Natural killer cell (primary cell): ENCODE data around the gene ARHGEF12. TPM values are rescaled to one million over a fixed set of nuclear protein-coding genes. Genes with fewer than 3 reads are reported as not detected.

ENCODE experiments used
- ATAC-seq, 3 donors: fragments of 150-1000 bp in 2 of 3; fragments of 200-7000 bp in 1 of 3; cut with Tn5 transposase; 1 replicate in 1 of 3; 2 replicates in 2 of 3; pipeline ENCODE4 v1.10.0; 2021; ENCODE audit warnings: mild to moderate bottlenecking in 2 of 3, moderate library complexity in 2 of 3
- DNase-seq, 2 donors: peaks; one replicate each; pipeline versions ENCODE4 v3.0.0 to v3.0.0-alpha.2; 2013 to 2021; ENCODE audit warnings: mixed read lengths in 1 of 2
- H3K27ac ChIP-seq: one replicate; pipeline ENCODE4 v1.5.1; 2013; ENCODE audit warnings: mild to moderate bottlenecking, low read length
- H3K27me3 ChIP-seq: one replicate; pipeline ENCODE4 v1.6.1; 2013; ENCODE audit warnings: low read length; ENCODE audit not compliant: control insufficient read depth, insufficient read depth
- H3K36me3 ChIP-seq: one replicate; pipeline ENCODE4 v1.6.1; 2013; ENCODE audit warnings: low read length; ENCODE audit not compliant: control insufficient read depth, insufficient read depth
- H3K4me1 ChIP-seq: one replicate; pipeline ENCODE4 v1.6.1; 2013; ENCODE audit warnings: low read length; ENCODE audit not compliant: control insufficient read depth, insufficient read depth
- H3K4me3 ChIP-seq: one replicate; pipeline ENCODE4 v1.5.1; 2013; ENCODE audit warnings: low read length
- H3K9me3 ChIP-seq: one replicate; pipeline ENCODE4 v1.6.1; 2013; ENCODE audit warnings: low read length; ENCODE audit not compliant: control insufficient read depth, insufficient read depth
- H3K27ac Mint-ChIP-seq, 2 donors: one replicate each; pipeline ENCODE4 v1.8.0; 2022; ENCODE audit warnings: mild to moderate bottlenecking in 2 of 2, mixed read lengths in 2 of 2, moderate library complexity in 1 of 2
- H3K27me3 Mint-ChIP-seq, 2 donors: one replicate each; pipeline ENCODE4 v1.8.0; 2022; ENCODE audit warnings: low read depth in 2 of 2, mixed read lengths in 2 of 2
- H3K36me3 Mint-ChIP-seq: one replicate; pipeline ENCODE4 v1.8.0; 2022; ENCODE audit warnings: mixed read lengths
- H3K4me1 Mint-ChIP-seq, 2 donors: one replicate each; pipeline ENCODE4 v1.8.0; 2022; ENCODE audit warnings: mixed read lengths in 2 of 2
- H3K4me3 Mint-ChIP-seq: one replicate; pipeline ENCODE4 v1.8.0; 2022; ENCODE audit warnings: mild to moderate bottlenecking, moderate library complexity, mixed read lengths
- H3K9me3 Mint-ChIP-seq, 2 donors: one replicate each; pipeline ENCODE4 v1.8.0; 2022; ENCODE audit warnings: mixed read lengths in 2 of 2
- WGBS: methylation state at CpG from one replicate; pipeline ENCODE4 v1.1.7; 2013; ENCODE audit warnings: missing lambda C conversion rate; ENCODE audit not compliant: insufficient coverage; 5-methylcytosine and 5-hydroxymethylcytosine counted together
- intact Hi-C: fragments of 100-400 bp; cut with micrococcal nuclease; formaldehyde crosslinking; loops from one replicate; pipeline ENCODE4 v1.14.2; 2022
- total RNA-seq, 4 donors: library from RNA; stranded (reverse); fragments of 120-200 nt in 1 of 4; gene quantifications; one replicate each; pipeline versions ENCODE4 v1.2.3 to v1.2.4, GENCODE V29; 2013 to 2022
- TF ChIP-seq, protein P1 (sequence below): fragments of 200-600 bp; IDR thresholded peaks from one replicate; pipeline ENCODE4 v1.8.0; 2022; ENCODE audit warnings: antibody characterized with exemption

The ARHGEF12 gene, protein sequence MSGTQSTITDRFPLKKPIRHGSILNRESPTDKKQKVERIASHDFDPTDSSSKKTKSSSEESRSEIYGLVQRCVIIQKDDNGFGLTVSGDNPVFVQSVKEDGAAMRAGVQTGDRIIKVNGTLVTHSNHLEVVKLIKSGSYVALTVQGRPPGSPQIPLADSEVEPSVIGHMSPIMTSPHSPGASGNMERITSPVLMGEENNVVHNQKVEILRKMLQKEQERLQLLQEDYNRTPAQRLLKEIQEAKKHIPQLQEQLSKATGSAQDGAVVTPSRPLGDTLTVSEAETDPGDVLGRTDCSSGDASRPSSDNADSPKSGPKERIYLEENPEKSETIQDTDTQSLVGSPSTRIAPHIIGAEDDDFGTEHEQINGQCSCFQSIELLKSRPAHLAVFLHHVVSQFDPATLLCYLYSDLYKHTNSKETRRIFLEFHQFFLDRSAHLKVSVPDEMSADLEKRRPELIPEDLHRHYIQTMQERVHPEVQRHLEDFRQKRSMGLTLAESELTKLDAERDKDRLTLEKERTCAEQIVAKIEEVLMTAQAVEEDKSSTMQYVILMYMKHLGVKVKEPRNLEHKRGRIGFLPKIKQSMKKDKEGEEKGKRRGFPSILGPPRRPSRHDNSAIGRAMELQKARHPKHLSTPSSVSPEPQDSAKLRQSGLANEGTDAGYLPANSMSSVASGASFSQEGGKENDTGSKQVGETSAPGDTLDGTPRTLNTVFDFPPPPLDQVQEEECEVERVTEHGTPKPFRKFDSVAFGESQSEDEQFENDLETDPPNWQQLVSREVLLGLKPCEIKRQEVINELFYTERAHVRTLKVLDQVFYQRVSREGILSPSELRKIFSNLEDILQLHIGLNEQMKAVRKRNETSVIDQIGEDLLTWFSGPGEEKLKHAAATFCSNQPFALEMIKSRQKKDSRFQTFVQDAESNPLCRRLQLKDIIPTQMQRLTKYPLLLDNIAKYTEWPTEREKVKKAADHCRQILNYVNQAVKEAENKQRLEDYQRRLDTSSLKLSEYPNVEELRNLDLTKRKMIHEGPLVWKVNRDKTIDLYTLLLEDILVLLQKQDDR (N-terminal part only)
- total RNA-seq, result 10 to 100 TPM; 38.4 to 52.3 (median 42.1) TPM
- 47.9 TPM for total RNA-seq (2013)

DNA sequence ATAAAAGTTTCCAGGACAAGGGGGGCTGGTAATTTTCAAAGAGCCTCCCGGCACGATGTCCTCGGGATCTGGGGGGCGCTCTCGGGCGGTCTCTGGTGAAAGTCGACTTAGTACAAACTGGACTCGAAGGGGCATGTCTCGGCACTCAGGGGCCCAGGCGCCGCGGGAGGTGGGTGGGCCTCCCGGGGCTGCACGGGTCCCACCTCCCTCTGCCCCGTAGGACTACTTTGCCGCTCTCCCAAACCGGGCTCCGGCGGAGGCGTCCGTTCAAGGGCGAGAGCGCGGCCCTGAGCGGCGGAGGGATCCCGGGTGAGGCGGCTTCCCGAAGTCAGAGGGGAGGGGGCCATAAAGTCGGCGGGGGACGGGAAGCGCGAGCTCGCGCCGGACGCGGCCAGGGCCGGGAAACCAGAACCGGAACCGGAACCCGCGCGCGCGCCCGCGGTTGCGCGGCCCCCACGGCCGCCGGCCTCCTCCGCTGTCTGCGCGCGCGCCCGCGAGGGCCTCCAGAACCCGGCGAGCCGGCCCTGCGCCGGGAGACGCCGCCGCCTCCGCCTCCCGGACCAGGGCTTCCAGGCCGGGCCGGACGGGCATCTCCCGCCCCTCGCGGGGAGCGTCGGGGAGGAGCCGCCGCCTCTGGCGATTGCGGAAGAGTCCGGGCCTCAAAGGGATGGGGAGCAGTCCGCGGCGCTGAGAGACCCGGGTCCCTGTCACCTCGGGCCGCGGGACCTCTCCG, at the start of gene ARHGEF12:
ARHGEF12 (plus strand) TSS at position 506 of the 733 bp plus-strand sequence. CDS start 831 bp downstream, outside the sequence.
- intact Hi-C loops, result loop anchor here (2.0 to 5.0 kb wide), 3 partner anchors 131 to 859 kb away; no protein-coding TSS in a partner anchor
- Histone ChIP-seq H3K9me3 (no peaks in the 10 kb centered on the region), H3K27me3 (peaks cover 27% of the 10 kb centered on the region), H3K4me1 (peaks cover 19% of the 10 kb centered on the region), H3K4me3 (peak within 1 kb of the TSS; percentile 78), H3K27ac (peak within 1 kb of the TSS; percentile 38), H3K36me3 (no peaks in the 10 kb centered on the region)
- Mint-ChIP-seq H3K36me3 (peaks cover 9% of the 10 kb centered on the region), H3K9me3 (no peaks in the 10 kb centered on the region), H3K4me1 (peaks cover 42 to 43% of the 10 kb centered on the region in 2 donors), H3K27me3 (peaks cover 32 to 61% of the 10 kb centered on the region in 2 donors), H3K4me3 (peak within 1 kb of the TSS; percentile 96), H3K27ac (peak within 1 kb of the TSS; percentile 80 to 84)
- ATAC-seq (peak; percentile 64 to 83 (median 77)), DNase-seq (peak; percentile 75 to 86)
- under 1% methylated on average over 92 of the region's 92 CpGs for WGBS
- TF ChIP-seq, protein P1, sequence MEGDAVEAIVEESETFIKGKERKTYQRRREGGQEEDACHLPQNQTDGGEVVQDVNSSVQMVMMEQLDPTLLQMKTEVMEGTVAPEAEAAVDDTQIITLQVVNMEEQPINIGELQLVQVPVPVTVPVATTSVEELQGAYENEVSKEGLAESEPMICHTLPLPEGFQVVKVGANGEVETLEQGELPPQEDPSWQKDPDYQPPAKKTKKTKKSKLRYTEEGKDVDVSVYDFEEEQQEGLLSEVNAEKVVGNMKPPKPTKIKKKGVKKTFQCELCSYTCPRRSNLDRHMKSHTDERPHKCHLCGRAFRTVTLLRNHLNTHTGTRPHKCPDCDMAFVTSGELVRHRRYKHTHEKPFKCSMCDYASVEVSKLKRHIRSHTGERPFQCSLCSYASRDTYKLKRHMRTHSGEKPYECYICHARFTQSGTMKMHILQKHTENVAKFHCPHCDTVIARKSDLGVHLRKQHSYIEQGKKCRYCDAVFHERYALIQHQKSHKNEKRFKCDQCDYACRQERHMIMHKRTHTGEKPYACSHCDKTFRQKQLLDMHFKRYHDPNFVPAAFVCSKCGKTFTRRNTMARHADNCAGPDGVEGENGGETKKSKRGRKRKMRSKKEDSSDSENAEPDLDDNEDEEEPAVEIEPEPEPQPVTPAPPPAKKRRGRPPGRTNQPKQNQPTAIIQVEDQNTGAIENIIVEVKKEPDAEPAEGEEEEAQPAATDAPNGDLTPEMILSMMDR, result no peak

- peaks cover 2% of the 10 kb centered on the region for H3K27me3 ChIP-seq
- intact Hi-C loops, result no loop called here
- H3K9me3 ChIP-seq, result no peaks in the 10 kb centered on the region
- TF ChIP-seq, protein P1, result no peak
- H3K36me3 ChIP-seq, result no peaks in the 10 kb centered on the region
- DNase-seq (no peak), ATAC-seq (no peak)
- no peak overlapping the region for H3K4me3 ChIP-seq
- peaks cover 19 to 42% of the 10 kb centered on the region in 2 donors for H3K27me3 Mint-ChIP-seq
- H3K9me3 Mint-ChIP-seq, result no peaks in the 10 kb centered on the region
- H3K4me1 ChIP-seq, result no peaks in the 10 kb centered on the region
- no peak overlapping the region for H3K27ac Mint-ChIP-seq
- WGBS, result 65% methylated on average over 2 of the region's 2 CpGs
- H3K27ac ChIP-seq, result no peak overlapping the region
- H3K4me1 Mint-ChIP-seq, result peaks cover 0 to 6% of the 10 kb centered on the region in 2 donors
- H3K36me3 Mint-ChIP-seq, result no peaks in the 10 kb centered on the region
- H3K4me3 Mint-ChIP-seq, result no peak overlapping the region
Observed at GRCh38 chr11:120288021-120288420, 48.2 kb upstream of the ARHGEF12 start.

DNA sequence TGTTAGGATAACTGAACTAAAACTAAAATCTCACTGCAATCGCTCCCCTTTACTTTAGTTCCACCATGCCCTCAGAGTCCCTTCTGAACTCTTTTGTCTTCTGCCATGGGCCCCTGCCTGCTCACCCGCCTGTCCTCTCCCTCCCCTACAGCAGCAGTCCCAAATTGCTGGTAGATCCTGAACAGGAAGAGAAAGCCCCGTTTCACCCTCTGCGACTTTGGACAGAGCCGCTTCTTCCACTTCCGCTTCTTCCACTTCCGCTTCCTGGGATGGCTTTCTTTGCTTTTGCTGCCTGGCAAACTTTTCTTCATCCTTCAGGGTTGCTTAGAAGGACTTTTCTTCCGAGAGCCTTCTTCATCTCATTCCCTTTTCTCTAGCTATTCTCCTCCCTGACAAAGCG, 46.8 kb upstream of the ARHGEF12 start:
- peaks cover 2% of the 10 kb centered on the region for H3K27me3 ChIP-seq
- ATAC-seq (no peak), DNase-seq (no peak)
- Mint-ChIP-seq H3K9me3 (no peaks in the 10 kb centered on the region), H3K36me3 (no peaks in the 10 kb centered on the region), H3K4me1 (peaks cover 0 to 6% of the 10 kb centered on the region in 2 donors), H3K27ac (no peak overlapping the region), H3K27me3 (peaks cover 23 to 52% of the 10 kb centered on the region in 2 donors), H3K4me3 (no peak overlapping the region)
- no peaks in the 10 kb centered on the region for H3K4me1 ChIP-seq
- no peaks in the 10 kb centered on the region for H3K36me3 ChIP-seq
- no peak overlapping the region for H3K4me3 ChIP-seq
- H3K9me3 ChIP-seq, result no peaks in the 10 kb centered on the region
- no peak overlapping the region for H3K27ac ChIP-seq
- intact Hi-C loops, result no loop called here
- TF ChIP-seq, protein P1, result no peak
- 72% methylated on average over 9 of the region's 9 CpGs for WGBS
